ENCODE results near the gene PBRM1.

The PBRM1 gene

GRCh38 chr3:52722491-52722890 is 36.8 kb upstream of the PBRM1 start:
- no peak overlapping the region for H3K27ac ChIP-seq

GRCh38 chr3:52721730-52722008 is 36.0 kb upstream of the PBRM1 start:
- no peak for TF ChIP-seq CTCF (conservative IDR thresholded peaks at IDR 0.05)
- H3K27ac ChIP-seq = no peak overlapping the region

More at GRCh38 chr3:52722491-52722890, 36.8 kb upstream of the PBRM1 start:
- no peak for TF ChIP-seq CTCF (conservative IDR thresholded peaks at IDR 0.05)

GRCh38 chr3:52721002-52721729 is 35.5 kb upstream of the PBRM1 start:
- H3K27ac ChIP-seq = no peak overlapping the region
- TF ChIP-seq CTCF (conservative IDR thresholded peaks at IDR 0.05) = no peak

GRCh38 chr3:52719618-52720017 is 33.9 kb upstream of the PBRM1 start:
- H3K27ac ChIP-seq = no peak overlapping the region
- TF ChIP-seq CTCF (conservative IDR thresholded peaks at IDR 0.05) = no peak

GRCh38 chr3:52715714-52716305 is 30.1 kb upstream of the PBRM1 start:
- TF ChIP-seq CTCF (conservative IDR thresholded peaks at IDR 0.05) = no peak
- no peak overlapping the region for H3K27ac ChIP-seq

- TF ChIP-seq CTCF (conservative IDR thresholded peaks at IDR 0.05) = no peak
- H3K27ac ChIP-seq = no peak overlapping the region
Measured at GRCh38 chr3:52714335-52715302, 28.9 kb upstream of the PBRM1 start.
